Stimulated activated CD4-positive, alpha-beta T cell treated with anti-CD3 and anti-CD28 coated beads, Interleukin-1b, Interleukin-23, amount 100 ng/mL, for 1 hour (primary cell): ENCODE data around the gene RBM15.

Source experiments
- DNase-seq, 2 donors: peaks; one replicate each; pipeline ENCODE4 v3.0.0-alpha.2; 2020; ENCODE audit warnings: low read depth in 2 of 2

RBM15 gene

DNA sequence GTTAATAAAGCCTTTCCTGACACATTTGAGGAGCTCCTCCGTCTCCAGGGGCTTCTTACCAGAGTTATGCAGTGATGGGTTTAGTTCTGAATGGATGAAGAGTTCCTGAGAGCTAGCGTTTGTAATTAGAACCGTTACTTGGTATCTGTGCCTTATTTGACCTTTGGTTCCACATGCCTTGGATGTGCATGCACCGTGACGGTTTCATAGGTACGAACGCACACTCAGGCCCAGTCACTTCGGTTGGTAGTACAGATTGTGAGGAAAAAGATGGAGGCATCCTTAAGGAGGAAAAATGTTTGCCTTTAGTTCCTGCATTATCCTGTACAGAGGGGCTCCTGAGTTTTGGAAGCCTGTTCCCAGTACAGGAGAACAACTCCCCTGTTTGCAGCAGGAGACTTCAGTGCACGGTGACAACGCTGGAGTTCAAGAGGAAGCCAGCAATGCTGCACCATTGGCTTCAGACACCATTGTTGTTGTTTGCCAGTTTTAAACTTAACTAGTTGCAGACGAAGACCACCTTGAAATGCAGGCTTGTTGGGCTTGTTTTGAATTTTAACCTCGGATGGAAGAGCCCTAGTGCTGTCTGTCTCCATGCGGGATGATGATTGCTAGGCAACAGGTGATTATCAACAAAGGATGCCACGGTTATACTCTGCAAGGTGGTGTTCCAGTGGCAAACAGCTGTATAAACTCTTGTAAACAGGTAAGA, 8.2 kb downstream of the RBM15 start:
- DNase-seq: no peak

DNA sequence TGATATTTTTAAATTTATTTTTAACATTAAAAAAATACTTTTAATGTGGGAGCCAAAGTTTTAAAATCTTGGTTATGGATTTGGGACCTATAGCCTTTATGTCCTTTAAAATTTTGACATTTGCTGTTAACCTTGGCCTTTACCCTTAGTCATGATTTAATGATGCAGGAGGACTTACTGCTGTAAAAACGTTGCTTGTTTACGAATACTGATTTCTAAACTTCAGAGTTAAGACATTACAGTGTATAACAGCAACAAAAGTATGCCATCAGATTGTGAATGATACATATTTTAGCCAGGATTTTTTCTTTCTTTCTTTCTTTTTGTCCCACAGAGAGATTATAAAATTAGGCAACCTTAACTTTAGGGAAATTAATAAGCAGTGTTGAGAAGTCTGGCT, 8.9 kb downstream of the RBM15 start:
- DNase-seq: no peak

DNA sequence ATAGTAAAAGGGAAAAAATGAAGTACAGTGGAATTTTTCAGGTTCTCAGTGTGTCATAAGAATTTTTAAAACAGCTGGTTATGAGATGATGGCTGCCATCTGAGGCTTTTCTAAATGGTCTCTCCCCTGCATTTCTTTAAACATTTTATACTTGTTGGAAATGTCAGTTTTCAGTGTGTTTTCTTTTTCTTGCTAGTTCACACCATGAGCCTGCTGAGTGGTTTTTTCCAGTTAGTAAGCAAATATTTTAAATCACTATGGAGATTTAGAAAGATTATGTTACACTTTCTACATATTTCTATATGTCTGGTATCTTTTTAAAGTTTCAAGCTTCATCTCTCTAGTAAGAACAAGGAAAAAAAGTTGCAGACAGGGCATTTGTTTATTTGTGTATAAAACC, 9.6 kb downstream of the RBM15 start:
- no peak for DNase-seq

- no peak for DNase-seq
These were observed 11.2 kb downstream of the RBM15 start for GRCh38 chr1:110350360-110350759.

- DNase-seq: no peak
These were observed 16.1 kb downstream of the RBM15 start for GRCh38 chr1:110355321-110355720.

DNA sequence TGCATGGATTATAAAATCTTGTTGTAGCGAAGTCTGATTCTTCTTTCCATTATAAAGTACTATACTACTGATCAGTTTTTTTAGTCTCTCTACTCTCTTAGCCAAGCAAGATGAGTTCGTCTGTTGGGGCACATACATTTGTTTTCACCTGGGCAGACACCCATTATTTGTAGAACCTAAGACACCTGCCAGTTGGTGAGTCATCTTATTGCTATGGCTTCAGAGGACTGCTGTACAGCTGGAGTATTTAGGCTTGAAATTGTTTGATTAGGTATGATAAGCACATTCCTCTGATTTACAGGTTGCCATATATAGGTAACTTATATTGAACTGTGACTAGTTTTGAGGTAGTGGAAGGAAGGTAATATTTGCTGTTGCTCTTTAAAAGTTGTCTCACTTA, 17.2 kb downstream of the RBM15 start:
- DNase-seq: no peak

DNA sequence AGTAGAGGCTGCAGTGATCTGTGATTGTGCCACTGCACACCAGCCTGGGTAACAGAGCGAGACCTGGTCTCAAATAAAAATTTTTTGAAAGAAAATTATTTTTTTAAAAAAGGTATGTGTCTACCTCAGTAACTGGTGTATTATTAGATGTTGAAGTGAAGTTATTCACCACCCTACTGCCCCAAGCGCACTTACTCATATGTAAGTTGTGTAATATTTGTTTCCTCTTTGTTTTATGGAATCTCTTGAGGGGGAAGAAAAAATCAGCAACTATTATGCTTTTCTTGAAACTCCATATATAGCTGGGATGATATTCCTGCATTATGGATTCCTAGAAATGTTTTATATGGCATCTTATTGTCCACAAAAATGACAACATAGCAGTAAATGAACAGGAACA, 21.3 kb downstream of the RBM15 start:
- DNase-seq: no peak

DNA sequence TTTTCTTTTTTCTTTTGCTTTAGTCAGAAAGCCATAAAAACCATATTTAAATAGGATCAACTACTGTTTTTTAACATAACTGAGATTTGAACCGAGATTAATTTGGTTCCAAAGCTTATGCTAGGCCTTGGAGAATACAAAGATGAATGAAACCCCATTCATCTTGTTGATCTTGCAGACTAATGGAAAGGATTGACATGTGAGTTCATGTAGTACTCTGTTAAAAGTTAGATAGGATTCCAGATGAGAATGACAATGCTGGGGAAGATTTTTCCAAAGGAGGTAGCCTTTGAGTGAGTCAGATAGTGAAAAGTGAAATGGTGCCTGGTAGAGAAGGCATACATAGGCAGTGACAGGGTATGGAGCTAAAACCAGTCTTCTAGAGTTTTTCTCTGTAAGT, 22.7 kb downstream of the RBM15 start:
- DNase-seq: no peak

GRCh38 chr1:110364221-110364620, 25.0 kb downstream of the RBM15 start:
- no peak for DNase-seq

DNA sequence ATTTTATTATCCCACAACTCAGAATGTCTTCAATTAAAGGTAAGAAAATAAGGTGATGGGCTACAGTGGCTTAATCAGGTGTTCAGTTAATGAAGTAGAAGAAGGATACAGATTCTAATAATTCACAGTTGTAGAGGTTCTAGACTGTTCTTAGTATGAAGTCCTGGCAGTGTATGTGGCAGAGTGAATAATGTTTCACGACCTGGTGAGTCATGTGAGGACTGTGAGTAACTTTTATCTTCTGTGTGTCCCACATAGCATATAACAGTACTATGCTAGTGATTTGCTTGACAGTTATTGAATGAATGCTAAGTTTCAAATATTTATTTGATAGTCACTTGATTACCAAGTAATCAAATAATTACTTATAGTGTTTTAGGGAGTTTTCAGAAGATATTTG, 31.6 kb downstream of the RBM15 start:
- no peak for DNase-seq

DNA sequence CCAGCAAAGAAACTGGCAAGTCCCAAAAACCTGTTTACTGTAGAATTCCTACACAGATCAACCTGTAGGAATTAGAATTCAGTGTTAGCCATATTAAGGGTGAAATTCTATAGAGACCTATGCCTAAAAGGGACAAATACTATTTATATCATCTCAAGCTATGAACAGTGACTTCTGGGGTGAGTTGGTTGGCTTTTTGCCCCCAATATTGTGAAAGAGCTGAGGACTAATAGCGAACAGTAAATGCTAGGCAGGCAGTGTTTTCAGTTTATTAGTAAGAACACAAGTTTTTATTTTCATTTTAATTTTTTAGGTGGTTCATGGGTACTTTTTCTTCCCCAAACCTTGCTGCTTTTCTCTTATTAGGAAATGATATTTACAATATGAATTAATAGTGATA, 36.3 kb downstream of the RBM15 start:
- DNase-seq: no peak

GRCh38 chr1:110380672-110381283, 41.6 kb downstream of the RBM15 start:
- DNase-seq: no peak

DNA sequence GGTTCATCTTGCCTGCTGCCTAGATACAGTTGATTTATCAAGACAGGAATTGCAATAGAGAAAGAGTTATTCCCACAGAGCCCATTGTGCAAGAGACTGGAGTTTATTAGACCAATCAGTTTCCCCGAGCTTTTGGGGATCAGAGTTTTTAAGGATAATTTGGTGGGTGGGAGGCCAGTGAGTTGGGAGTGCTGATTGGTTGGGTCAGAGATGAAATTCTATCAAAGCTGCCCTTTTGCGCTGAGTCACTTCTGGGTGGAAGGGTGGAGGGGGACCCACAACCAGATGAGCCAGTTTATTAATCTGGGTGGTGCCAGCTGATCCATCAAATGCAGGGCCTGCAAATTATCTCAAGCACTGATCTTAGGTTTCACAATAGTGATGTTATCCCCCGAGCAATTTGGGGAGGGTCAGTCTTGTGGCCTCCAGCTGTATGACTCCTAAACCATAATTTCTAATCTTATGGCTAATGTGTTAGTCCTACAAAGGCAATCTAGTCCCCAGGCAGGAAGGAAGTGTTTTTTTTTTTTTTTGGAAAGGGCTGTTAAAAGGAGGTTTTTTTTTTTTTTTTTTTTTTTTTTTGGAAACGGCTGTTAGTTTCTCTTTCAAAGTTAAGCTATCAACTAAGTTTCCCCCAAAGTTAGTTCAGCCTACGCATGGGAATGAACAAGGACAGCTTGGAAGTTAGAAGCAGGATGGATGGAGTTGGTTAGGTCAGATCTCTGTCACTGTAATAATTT, 44.2 kb downstream of the RBM15 start:
- DNase-seq: no peak

- DNase-seq: no peak
These were observed 45.6 kb downstream of the RBM15 start for GRCh38 chr1:110384581-110385321.

DNA sequence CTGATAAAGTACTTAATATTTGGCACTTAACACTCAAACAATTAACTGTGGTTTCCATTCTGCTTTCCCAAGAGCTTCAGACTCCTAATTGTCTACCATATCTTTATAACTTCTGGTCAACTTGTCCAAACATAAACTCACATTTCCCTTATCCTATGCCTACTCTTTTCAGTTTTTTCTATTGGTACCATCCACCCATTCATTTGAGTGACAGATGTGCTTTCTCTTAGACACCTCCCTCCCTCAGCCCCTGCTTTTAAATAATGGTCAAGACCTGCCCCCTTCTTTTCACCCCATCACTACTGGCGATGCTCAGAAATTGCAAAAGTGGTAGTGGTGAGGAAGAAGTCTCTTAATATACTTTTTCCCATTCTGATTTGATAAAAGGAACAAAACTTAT, 46.2 kb downstream of the RBM15 start:
- DNase-seq: no peak

DNA sequence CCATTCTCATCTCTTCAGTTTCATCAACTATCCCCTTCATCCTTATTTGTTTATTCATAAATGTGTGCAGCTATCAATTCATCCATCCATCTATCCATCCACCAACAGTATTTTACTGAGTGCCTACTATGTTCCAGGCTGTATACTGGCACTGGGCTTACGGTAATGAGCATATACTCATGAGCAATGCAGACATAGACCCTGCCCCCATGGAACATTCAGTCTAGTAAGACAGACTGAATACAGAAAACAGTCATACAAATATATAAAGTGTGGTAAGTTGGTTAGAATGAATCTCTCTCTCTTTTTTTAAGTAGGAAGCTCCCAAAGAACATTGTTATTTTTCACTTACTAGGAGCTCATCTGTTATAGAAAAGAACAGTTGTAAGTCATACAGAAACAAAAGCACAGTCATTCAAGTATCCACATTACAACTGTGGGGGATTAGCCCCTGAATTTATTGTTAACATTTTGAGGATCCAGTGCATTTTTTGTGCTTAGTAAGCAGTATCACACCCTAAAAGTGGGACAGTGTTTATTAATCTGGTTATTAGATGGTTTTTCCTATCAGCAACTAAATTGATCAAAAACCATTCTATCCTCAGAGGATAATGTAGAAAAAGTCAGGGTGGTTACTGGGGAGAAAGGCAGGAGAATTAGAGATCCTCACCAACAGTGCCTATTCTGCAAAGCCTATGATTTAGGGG, 48.0 kb downstream of the RBM15 start:
- no peak for DNase-seq

- no peak for DNase-seq
These were observed 50.9 kb downstream of the RBM15 start for GRCh38 chr1:110390096-110390495.

GRCh38 chr1:110390692-110391245, 51.6 kb downstream of the RBM15 start, which contains the start of gene SLC16A4:
SLC16A4 (minus strand) TSS chr1:110391026; CDS start chr1:110389323, 1,703 bp downstream.
- DNase-seq: no peak

GRCh38 chr1:110393286-110393685, 54.1 kb downstream of the RBM15 start:
- DNase-seq: no peak

GRCh38 chr1:110393691-110394492, 54.7 kb downstream of the RBM15 start:
- no peak for DNase-seq

GRCh38 chr1:110394493-110394820, 55.3 kb downstream of the RBM15 start:
- no peak for DNase-seq
